Measurements from ENCODE around the gene MMP23B. TPM values are rescaled to one million over a fixed set of nuclear protein-coding genes. Genes with fewer than 3 reads are reported as not detected.

MMP23B gene
- total RNA-seq, 1 donor from 2014 or later = 4.7 TPM

DNA sequence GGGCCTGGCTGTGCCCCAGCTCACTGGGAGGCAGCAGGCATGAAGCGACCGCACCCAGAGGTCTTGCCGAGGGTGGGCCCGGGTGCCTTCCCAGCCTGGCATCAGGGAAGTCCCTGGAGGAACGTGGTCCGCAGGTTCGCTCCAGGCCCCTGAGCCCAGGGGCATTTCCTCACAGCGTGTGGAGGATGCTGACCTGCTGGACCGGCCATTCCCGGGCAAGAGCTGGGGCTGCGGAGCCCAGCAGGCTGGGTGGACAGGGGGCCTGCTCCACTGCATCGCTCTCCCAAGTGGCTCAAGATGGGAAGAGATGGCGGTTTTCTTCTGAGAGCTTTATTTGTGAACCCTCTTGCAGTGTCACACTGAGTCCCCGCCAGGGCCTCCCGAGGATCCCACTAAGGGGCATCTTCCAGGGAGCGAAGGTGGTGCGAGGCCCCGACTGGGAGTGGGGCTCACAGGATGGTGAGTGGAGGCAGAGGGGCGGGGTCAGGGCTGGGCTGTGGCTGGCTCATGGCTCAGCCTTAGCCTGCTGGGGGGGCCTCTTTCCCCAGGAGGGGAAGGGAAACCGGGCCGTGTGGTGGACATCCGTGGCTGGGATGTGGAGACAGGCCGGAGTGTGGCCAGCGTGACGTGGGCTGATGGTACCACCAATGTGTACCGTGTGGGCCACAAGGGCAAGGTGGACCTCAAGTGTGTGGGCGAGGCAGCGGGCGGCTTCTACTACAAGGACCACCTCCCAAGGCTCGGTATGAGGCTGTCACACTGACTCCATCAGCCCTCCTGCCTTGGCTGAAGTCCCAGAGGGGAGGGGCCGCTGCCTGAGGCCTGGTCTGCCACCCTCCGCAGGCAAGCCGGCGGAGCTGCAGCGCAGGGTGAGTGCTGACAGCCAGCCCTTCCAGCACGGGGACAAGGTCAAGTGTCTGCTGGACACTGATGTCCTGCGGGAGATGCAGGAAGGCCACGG, 7.2 kb upstream of the MMP23B start:
- peaks cover 3% of the 10 kb centered on the region for H3K27me3 Mint-ChIP-seq (ENCODE audit: insufficient read depth, low read depth)
- H3K4me2 ChIP-seq = no peak overlapping the region
- no peak for DNase-seq (ENCODE audit: low spot score)
- no peak overlapping the region for H3K9ac ChIP-seq
- H3K4me3 ChIP-seq = no peak overlapping the region
- no peak overlapping the region for H3K27ac ChIP-seq
- TF ChIP-seq, protein P1, sequence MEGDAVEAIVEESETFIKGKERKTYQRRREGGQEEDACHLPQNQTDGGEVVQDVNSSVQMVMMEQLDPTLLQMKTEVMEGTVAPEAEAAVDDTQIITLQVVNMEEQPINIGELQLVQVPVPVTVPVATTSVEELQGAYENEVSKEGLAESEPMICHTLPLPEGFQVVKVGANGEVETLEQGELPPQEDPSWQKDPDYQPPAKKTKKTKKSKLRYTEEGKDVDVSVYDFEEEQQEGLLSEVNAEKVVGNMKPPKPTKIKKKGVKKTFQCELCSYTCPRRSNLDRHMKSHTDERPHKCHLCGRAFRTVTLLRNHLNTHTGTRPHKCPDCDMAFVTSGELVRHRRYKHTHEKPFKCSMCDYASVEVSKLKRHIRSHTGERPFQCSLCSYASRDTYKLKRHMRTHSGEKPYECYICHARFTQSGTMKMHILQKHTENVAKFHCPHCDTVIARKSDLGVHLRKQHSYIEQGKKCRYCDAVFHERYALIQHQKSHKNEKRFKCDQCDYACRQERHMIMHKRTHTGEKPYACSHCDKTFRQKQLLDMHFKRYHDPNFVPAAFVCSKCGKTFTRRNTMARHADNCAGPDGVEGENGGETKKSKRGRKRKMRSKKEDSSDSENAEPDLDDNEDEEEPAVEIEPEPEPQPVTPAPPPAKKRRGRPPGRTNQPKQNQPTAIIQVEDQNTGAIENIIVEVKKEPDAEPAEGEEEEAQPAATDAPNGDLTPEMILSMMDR (IDR thresholded peaks at IDR 0.05) = no peak
- TF ChIP-seq EZH2 (IDR thresholded peaks at IDR 0.05) (no peak), EZH2phosphoT487 (IDR thresholded peaks at IDR 0.05) (no peak)
- no peaks in the 10 kb centered on the region for H3K4me1 ChIP-seq
- no peaks in the 10 kb centered on the region for H3K9me3 Mint-ChIP-seq
- no peaks in the 10 kb centered on the region for H3K9me3 ChIP-seq (ENCODE audit: low read depth)
- H3K36me3 ChIP-seq = no peaks in the 10 kb centered on the region
- peaks cover 11% of the 10 kb centered on the region for H3K27me3 ChIP-seq
- peaks cover 21% of the 10 kb centered on the region for H4K20me1 ChIP-seq (ENCODE audit: low read depth)
- no peaks in the 10 kb centered on the region for H3K79me2 ChIP-seq (ENCODE audit: low read depth)
- no peak overlapping the region for H2AFZ ChIP-seq (replicated peaks)
- H3F3A ChIP-seq (ENCODE audit: low read depth) = no peaks in the 10 kb centered on the region
- H3K4me1 Mint-ChIP-seq = peaks cover 8% of the 10 kb centered on the region
- H3K4me3 Mint-ChIP-seq = no peak overlapping the region
- H3K27ac Mint-ChIP-seq = no peak overlapping the region
- H3K36me3 Mint-ChIP-seq = peaks cover 1% of the 10 kb centered on the region

DNA sequence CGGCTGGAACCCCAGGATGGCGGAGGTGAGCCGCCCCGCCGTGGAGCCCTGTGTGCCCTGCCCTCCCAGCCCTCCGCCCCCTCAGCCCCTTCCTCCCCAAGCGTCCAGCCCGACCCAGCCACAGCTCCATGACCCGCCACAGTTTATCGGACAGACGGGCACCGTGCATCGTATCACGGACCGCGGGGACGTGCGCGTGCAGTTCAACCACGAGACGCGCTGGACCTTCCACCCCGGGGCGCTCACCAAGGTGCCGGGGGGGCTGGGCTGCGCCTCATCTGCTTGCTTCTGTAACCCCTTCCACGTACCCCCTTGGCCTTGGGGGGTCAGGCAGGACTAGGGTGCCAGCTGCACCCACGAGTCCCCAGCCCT, 6.6 kb upstream of the MMP23B start:
- Histone ChIP-seq H3F3A (ENCODE audit: low read depth) (no peaks in the 10 kb centered on the region), H3K27me3 (peaks cover 17% of the 10 kb centered on the region), H4K20me1 (ENCODE audit: low read depth) (peaks cover 17% of the 10 kb centered on the region), H3K79me2 (ENCODE audit: low read depth) (no peaks in the 10 kb centered on the region), H3K4me2 (no peak overlapping the region), H3K4me3 (no peak overlapping the region), H3K9me3 (ENCODE audit: low read depth) (no peaks in the 10 kb centered on the region), H3K9ac (no peak overlapping the region), H3K27ac (no peak overlapping the region), H3K4me1 (no peaks in the 10 kb centered on the region), H2AFZ (replicated peaks) (no peak overlapping the region), H3K36me3 (no peaks in the 10 kb centered on the region)
- H3K27me3 Mint-ChIP-seq (ENCODE audit: insufficient read depth, low read depth) = peaks cover 5% of the 10 kb centered on the region
- no peak for DNase-seq (ENCODE audit: low spot score)
- no peak overlapping the region for H3K27ac Mint-ChIP-seq
- H3K4me1 Mint-ChIP-seq = peaks cover 10% of the 10 kb centered on the region
- TF ChIP-seq EZH2phosphoT487 (IDR thresholded peaks at IDR 0.05) = no peak
- TF ChIP-seq, protein P1 (IDR thresholded peaks at IDR 0.05) = no peak
- TF ChIP-seq EZH2 (IDR thresholded peaks at IDR 0.05) = no peak
- peaks cover 1% of the 10 kb centered on the region for H3K36me3 Mint-ChIP-seq
- H3K4me3 Mint-ChIP-seq = no peak overlapping the region
- no peaks in the 10 kb centered on the region for H3K9me3 Mint-ChIP-seq

DNA sequence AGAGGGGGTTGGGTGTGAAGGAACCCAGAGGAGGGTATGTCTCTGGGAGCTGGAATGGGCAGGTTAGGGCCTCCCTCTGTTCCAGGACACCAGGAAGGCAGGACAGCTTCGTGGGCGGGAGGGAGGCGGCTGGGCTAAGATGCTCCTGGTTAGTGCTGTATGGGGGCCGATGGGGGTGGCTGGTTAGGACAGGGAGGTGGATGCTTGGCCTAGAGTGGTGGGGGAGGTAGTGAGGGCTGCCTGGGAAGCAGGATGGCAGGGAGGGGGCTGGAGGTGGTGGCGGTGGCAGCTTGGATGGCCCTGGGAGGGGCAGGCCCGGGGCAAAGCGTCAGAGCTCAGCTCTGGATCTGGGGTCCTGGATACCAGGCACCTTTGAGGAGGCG, 6.2 kb upstream of the MMP23B start:
- no peak overlapping the region for H3K9ac ChIP-seq
- no peak overlapping the region for H3K4me2 ChIP-seq
- no peaks in the 10 kb centered on the region for H3K4me1 ChIP-seq
- H3K4me3 ChIP-seq = no peak overlapping the region
- no peak for TF ChIP-seq EZH2phosphoT487 (IDR thresholded peaks at IDR 0.05)
- TF ChIP-seq, protein P1 (IDR thresholded peaks at IDR 0.05) = no peak
- TF ChIP-seq EZH2 (IDR thresholded peaks at IDR 0.05) = no peak
- H3K27me3 ChIP-seq = peaks cover 22% of the 10 kb centered on the region
- Mint-ChIP-seq H3K27me3 (ENCODE audit: insufficient read depth, low read depth) (peaks cover 5% of the 10 kb centered on the region), H3K4me3 (no peak overlapping the region), H3K27ac (no peak overlapping the region), H3K9me3 (no peaks in the 10 kb centered on the region), H3K36me3 (peaks cover 1% of the 10 kb centered on the region), H3K4me1 (peaks cover 10% of the 10 kb centered on the region)
- H3F3A ChIP-seq (ENCODE audit: low read depth) = no peaks in the 10 kb centered on the region
- DNase-seq (ENCODE audit: low spot score) = no peak
- no peaks in the 10 kb centered on the region for H3K79me2 ChIP-seq (ENCODE audit: low read depth)
- H3K36me3 ChIP-seq = no peaks in the 10 kb centered on the region
- H2AFZ ChIP-seq (replicated peaks) = no peak overlapping the region
- H4K20me1 ChIP-seq (ENCODE audit: low read depth) = peaks cover 17% of the 10 kb centered on the region
- H3K27ac ChIP-seq = no peak overlapping the region
- H3K9me3 ChIP-seq (ENCODE audit: low read depth) = no peaks in the 10 kb centered on the region
